NB4 (cell line): Measurements from ENCODE around the gene FMN1.

Experiments used
- CTCF ChIP-seq: IDR thresholded peaks from one replicate; pipeline ENCODE4 v1.5.1; 2012; ENCODE audit warnings: low read depth, low read length
- MYC ChIP-seq: IDR thresholded peaks from 2 replicates; pipeline ENCODE4 v1.6.1; 2011; ENCODE audit warnings: low read depth, low read length
- POLR2A ChIP-seq: IDR thresholded peaks from 2 replicates; pipeline ENCODE4 v1.6.1; 2011; ENCODE audit warnings: mild to moderate bottlenecking; ENCODE audit not compliant: insufficient read length; ENCODE audit errors: extremely low read depth

GRCh38 chr15:32936976-32937375 lies 257.5 kb downstream of the FMN1 start:
- no peak for TF ChIP-seq CTCF
- TF ChIP-seq POLR2A, result no peak
- no peak for TF ChIP-seq MYC
